LNCAP (cell line): ENCODE measurements around the gene STEAP3.

Experiments
- CTCF ChIP-seq: fragments of 450-650 bp; IDR thresholded peaks from 2 replicates; pipeline ENCODE4 v1.5.1; 2017; ENCODE audit warnings: mild to moderate bottlenecking

The STEAP3 gene

GRCh38 chr2:119289093-119289492, 65.5 kb downstream of the STEAP3 start:
- TF ChIP-seq CTCF: no peak

GRCh38 chr2:119289642-119290041, 66.0 kb downstream of the STEAP3 start:
- TF ChIP-seq CTCF: no peak

- peak; percentile 72 for TF ChIP-seq CTCF
These were observed 67.4 kb downstream of the STEAP3 start for GRCh38 chr2:119290859-119291587.

- TF ChIP-seq CTCF: no peak
These were observed 68.0 kb downstream of the STEAP3 start for GRCh38 chr2:119291588-119292167.

GRCh38 chr2:119292226-119292625, 68.6 kb downstream of the STEAP3 start:
- peak; percentile 34; the same call in 1 of the 2 replicates for TF ChIP-seq CTCF

GRCh38 chr2:119293254-119293653, 69.6 kb downstream of the STEAP3 start:
- no peak for TF ChIP-seq CTCF

GRCh38 chr2:119293900-119294299, 70.3 kb downstream of the STEAP3 start:
- no peak for TF ChIP-seq CTCF
